MV-4-11 (cell line): ENCODE results near the gene MRPL37.
"Not testable (repeated sequence)": the region's sequence is repeated elsewhere in the genome, so short reads cannot be mapped to it uniquely, and the experiment has no call there.

Experiments
- DNase-seq: peaks from one replicate; lab custom pipeline; 2025; lab: John Stamatoyannopoulos, UW

The MRPL37 gene

DNA sequence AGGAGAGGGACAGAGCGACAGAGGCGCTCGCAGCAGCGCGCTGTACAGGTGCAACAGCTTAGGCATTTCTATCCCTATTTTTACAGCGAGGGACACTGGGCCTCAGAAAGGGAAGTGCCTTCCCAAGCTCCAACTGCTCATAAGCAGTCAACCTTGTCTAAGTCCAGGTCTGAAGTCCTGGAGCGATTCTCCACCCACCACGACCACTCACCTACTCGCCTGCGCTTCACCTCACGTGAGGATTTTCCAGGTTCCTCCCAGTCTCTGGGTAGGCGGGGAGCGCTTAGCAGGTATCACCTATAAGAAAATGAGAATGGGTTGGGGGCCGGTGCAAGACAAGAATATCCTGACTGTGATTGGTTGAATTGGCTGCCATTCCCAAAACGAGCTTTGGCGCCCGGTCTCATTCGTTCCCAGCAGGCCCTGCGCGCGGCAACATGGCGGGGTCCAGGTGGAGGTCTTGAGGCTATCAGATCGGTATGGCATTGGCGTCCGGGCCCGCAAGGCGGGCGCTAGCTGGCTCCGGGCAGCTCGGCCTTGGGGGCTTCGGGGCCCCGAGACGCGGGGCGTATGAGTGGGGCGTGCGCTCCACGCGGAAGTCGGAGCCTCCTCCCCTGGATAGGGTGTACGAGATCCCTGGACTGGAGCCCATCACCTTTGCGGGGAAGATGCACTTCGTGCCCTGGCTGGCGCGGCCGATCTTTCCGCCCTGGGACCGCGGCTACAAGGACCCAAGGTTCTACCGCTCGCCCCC is at the start of gene MRPL37, which contains the start of gene CYB5RL:
TSS of gene MRPL37 (plus strand) at position 403 of the 754 bp plus-strand sequence. CDS start at position 480, 77 bp downstream.
TSS of gene CYB5RL (minus strand) at position 266 of the 754 bp plus-strand sequence. CDS start 4,414 bp downstream, outside the sequence.
- DNase-seq, result peak; percentile 91

DNA sequence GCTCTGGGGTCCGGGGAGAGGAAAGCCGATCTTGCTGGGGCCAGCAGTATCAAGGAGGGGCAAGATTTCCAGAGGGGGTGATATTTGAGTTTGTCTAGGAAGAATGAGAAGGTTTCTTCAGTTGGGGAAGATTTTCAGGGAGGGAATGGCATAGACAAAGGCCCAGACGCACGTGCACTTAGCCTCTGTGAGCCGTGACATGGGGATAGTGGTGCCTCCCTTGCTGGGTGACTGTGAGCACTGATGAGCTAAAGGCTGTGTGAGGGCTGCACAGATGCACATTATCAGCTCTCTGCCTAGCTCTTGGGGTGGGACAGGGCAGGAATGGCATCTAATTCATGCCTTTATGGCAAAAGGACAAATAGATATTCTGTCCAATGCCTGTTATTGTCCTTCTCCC is 49.0 kb upstream of the MRPL37 start:
- no peak for DNase-seq

DNA sequence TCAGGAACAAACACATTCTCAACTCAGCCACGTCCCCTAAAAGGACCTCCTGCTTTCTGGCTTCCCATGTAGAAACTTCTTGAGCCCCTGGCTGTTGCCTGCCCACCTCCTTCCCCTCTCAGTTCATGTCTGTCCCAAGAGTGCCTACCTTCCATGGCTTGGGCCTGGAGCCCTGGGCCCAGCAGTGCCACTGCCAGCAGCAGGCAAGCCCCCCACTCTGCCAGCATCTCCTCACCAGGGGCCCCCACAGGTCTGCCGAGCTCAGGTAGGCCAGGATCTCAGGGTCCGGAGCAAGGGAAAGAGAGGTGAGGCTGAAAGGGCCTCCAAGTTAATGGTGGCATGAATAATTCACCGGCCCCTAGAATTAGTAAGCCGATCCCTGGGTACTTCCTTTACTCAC is 47.3 kb upstream of the MRPL37 start, which contains the start of gene CDCP2:
TSS of gene CDCP2 (minus strand) at position 305 of the 400 bp plus-strand sequence. CDS start at position 227, 78 bp downstream.
- DNase-seq, result no peak

DNA sequence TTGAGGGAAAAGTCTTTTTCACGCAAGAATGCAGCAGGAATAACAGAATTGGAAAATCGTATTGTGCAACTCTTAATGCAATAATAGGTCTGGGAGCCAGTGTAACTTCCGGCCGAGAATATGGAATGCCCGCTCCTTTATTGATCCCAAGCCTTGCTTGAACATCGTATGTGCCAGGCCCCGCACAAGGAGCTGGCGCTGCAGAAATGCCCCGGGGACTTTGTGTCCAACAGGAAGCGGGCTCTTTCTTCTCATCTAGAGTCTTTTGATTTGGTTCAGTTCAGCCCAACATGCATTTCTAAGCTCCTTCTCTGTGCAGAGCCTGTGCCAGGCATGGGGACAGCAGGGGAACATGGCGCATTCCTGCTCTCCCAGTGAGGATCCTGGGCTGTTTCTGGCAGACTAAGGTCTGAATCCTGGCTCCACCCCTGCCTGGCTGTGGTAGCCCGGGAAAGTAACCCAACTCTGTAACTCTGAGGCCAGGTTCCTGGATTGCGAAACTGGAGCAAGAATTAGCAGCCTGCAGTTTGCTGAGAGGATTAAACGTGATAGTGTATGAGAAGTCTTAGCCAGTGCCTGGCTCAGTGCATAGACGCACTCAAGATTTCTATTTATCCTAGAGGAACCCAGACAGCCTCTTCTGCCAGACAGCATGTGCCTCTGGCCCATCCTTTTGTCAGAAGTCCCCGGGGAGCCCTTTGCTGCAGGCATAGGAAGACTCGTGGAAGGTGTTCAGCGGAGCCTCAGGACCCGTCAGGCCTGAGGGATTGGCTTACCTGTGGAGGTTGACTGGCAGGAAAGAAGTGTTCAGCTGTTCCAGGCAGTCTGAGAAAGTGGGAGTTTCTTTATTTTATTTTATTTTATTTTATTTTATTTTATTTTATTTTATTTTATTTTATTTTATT is 46.2 kb upstream of the MRPL37 start:
- peak; percentile 83 for DNase-seq

DNA sequence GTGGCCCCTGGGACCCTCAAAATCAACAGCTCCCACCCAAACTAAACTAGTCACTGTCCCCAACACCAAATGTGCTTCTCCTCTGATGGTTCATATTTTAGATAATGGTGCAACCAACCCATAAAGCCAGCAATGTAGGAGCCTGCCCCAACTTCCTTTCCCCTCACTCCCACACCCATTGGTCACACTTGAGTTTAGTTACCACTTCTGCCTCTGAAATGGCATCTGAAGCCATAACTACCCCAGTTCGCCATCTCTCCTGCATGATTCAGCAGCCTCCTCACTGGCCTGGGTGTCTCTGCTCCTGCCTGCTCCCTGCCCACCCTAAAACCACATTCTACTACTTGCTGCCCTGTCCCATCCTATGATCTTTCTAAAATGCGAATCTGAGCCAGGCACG is 43.8 kb upstream of the MRPL37 start:
- peak; percentile 65 for DNase-seq

DNA sequence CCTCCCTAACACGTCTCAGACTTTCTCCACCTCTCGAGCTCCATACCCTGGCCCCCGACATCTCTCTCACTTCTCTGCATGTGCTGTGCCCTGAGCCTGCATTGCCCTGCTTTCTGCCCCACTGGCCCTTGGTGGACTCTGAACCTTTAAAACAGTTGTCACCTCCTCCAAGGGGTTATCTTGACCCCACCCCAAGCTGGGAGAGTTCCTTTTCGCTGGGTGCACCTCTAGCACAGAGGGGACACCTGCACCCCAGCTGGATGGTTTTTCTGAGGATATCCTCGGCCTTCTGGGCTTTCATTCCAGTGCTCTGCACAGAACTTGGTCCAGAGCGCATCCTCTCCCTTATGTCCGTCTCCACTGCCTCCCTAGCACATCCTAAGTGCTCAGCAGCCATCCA is 43.0 kb upstream of the MRPL37 start:
- no peak for DNase-seq

DNA sequence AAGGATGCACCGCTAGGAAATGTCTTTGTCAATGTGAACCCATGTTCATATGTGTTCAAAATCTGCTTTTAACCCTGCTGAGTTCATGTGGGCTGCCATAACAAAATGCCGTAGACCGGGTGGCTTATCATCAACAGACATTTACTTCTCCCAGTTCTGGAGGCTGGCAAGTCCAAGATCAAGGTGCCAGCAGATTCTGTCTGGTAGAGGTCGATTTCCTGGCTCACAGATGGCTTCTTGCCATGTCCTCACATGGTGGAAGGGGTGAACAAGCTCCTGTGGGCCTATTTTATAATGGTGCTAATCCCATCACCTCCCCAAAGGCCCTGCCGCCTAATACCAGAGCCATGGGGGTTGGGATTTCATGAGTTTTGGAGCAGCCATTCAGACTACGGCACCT is 42.6 kb upstream of the MRPL37 start:
- no peak for DNase-seq

DNA sequence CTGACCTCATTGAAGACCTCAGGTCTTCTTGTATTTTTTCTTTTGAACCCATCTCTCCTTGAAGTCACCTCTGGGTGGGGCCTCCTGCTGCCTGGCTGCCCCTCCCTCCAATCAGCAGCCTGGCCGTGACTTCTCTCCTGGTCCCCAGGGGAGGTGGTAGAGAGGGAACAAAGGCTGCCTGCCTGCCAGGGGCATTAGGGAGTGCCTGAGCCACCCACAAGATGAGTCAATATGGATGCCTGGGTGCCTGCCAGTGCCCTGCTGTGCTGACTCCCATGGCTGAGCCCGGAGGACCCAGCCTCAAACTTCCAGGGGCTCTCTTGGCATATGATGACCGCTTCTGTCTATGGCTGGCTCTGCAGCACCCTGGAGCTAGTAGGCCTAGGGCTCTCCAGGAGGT is 41.9 kb upstream of the MRPL37 start:
- no peak for DNase-seq

DNA sequence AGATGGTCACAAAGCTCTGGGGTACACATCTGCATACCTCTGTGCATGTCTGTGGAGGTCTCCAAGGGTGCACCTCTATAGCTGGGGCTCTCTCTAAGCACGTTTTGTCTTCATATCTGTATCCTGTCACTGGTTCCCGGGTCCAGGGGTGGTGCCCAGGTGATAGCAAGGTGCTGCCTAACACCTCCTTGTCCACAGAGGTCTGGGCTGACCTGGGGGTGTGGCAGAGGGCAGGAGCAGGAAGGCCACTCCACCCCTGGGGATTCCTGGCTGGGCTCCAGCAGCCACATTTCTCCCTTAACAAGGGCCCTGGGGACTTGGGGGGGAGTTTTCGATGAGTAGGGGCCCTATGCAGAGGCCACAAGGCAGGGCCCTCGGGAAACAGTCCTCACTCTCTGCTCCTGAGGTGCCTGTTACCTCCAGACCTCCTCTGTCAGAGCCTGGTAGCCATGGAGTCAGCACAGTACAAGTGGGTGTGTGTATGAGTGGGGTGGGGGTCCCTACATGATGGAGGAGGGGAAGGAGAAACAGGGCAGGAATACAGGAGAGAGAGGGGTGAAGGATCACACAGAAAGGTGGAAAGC is 40.1 kb upstream of the MRPL37 start:
- no peak for DNase-seq

DNA sequence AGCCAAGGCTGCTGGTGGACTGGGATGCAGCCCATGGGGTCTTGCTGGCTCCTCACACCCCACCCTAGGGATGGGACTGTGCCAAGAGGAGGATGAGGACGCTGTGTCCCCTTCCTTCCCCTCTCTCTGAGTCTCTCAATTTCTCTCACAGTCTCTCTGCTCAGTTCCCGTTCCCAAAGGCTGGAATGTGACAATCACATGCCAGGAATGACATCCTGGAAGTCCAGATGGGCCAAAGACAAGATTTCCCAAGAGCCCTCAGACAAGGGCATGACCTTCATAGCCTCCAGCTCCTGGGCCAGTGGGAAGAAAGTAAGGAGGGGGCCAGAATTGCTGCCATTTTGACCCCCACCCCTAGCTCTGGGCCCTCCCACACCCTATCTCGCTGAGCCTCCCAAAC is 39.6 kb upstream of the MRPL37 start:
- DNase-seq, result no peak

DNA sequence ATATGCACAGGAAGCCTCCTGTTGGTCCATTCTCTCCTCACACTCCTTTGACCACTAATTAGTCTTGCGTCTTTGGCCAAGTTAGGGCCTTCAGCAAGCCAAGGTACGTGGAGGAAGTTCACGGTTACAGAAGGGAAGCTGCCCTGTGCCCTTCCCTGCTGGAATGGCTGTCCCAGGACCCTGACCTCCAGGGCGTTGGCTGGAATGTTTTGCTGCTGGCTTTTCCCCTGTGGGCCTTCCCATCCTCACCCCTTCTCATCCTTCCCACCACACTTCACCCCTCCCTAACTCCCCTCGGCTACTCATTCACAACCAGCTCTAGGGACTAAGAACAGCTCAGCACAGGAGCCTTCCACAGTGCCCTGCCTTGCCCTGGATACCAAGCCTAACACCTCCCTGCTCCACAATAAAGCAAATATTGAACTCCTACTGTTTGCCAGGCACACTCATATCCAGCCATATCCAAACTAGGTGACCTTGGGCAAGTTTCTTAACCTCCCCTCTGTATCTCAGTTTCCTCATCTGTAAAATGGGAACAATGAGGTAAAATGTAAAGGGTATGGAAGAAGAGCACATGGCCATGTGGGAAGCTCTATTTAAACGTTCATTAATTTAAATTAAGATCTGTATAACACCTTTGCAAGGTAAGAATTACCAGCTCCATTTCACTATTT is 38.3 kb upstream of the MRPL37 start:
- DNase-seq, result no peak

DNA sequence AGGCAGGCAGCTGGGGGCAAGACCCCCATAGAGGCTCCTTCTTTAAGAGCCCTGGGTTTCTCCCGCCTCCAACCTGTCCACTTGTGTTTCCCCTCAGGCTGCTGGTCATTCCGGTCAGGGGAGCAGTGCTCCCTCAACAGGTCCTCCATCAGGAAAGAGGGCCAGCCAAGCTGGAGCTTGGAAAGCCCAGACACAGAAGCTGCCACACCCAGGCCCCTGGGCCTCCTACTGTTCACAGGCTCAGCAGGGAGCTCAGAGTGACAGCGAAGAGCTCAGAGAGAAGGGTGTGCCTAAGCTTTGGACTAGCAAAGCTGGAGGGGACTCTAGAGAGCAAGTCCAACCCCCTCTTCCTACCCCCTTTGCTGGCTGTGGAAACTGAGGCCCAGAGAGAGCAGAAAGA is 36.9 kb upstream of the MRPL37 start:
- DNase-seq, result no peak

DNA sequence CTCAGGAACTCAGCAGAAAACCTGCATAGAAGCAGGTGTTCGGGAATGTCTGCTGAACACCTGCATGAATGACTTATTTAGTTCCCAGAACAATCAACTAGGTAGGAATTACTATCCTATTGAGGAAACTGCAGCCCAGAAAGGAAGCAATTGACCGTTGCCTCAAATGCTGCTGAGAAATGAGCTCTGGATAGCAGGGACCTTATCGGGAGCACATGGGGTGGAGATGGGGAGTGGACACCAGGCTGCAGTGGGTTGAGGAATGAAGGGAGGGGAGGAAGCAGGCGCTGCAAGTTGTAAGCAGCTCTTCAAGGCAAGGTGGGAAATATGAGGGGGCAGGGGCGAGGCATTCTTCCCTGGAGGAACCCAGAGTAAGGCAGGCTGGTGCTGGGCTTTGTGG is 36.4 kb upstream of the MRPL37 start:
- no peak for DNase-seq

DNA sequence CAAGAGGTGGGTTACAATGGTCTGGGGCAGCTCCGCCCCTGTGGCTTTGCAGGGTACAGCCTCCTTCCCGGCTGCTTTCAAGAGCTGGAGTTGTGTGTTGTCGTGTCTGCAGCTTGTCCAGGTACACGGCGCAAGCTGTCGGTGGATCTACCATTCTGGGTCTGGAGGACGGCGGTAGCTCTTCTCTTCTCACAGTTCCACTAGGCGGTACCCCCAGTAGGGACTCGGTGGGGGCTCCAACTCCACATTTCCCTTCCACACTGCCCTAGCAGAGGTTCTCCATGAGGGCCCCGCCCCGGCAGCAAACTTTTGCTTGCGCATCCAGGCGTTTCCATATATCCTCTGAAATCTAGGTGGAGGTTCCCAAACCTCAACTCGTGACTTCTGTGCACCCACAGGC is 34.8 kb upstream of the MRPL37 start:
- no peak for DNase-seq

DNA sequence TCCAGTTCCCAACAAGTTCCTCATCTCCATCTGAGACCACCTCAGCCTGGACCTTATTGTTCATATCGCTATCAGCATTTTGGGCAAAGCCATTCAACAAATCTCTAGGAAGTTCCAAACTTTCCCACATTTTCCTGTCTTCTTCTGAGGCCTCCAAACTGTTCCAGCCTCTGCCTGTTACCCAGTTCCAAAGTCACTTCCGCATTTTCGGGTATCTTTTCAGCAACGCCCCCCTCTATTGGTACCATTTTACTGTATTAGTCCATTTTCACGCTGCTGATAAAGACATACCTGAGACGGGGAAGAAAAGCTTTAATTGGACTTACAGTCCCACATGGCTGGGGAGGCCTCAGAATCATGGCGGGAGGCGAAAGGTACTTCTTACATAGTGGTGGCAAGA is 33.6 kb upstream of the MRPL37 start:
- DNase-seq, result not testable (repeated sequence)

DNA sequence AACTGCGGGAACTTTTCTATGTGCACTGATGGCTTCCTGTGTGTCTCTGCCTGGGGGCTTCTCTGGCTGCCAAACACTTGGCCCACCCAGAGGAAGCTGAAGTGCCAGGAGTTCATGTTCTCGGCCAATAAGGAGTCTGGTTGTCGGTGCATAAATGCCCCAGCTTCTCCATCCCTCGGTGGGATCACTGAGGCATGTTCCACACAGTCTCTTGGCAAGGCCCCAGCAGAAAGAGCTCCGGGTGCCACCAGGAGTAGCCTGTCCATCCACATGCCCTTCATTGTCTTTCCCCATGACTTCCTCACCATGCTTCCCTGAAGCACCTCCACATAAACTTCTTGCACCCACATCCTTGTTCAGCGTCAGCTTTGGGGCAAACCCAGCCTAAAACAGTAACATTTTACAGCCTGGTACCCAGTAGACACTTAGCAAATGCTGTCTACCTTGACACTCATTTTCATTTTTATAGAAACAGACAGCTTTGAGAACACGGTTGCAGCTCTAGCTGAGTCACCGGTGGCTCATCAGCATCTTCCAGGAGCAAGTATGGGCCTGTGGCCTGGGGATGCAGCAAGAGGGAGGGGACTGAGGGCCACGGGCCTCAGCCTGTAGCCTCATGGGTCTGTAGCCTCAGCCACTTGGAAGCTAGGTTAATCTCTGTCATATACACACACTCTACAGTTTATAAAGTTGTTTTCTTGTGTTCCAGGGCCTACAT is 32.4 kb upstream of the MRPL37 start:
- DNase-seq, result no peak

DNA sequence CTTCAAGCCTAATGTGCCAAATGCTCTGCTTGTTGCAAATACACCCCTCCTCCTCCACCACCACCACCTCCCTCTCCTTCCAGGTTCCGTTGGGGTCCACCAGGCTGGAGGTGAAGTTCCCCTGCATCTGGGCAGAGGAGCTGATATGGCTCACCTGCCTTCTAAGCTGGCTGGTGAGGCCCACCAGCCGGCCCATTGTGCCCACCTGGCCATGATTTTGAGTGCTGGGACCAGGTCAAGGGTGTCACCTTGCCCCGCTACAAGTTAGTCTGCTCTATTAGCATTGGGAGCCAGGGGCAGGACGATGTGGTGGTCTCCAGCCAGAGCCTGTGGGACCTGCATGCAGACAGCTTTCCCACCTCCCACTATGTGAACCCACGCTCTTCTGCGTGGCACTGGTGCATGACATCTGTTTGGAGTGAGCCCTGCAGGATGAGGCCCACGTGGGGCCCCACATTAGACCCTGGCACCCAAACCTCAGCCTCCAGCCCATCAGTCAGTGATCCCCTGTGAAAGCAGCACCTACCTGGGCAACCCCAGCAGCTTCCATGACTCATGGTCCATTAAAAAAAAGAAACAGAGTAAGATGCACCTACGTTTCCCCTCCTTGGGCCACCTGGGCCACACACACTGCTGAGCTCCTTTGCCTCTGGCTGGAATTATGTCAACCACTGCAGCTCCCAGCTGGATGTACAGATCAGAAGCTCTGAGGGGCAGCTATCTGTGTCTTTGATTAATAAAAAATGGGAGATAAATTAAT is 31.6 kb upstream of the MRPL37 start:
- DNase-seq, result no peak

DNA sequence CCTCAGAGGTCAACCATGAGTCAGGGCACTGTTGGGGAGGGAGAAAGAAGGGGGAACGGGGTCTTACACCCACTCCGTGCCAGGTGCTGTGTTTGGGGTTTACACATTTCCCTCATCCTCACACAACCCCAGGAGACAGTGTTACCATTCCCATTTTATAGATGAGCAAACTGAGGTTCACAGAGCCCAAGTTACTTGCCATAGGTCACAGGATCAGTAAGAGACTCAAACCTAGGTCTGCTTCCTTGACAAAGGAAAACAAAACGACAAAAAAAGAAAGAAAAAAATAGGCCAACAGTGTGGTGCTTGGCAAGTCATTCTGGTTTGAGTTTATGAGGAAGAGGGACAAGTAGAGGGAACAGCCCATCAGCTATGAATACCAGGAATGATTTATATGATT is 30.9 kb upstream of the MRPL37 start:
- DNase-seq, result no peak

DNA sequence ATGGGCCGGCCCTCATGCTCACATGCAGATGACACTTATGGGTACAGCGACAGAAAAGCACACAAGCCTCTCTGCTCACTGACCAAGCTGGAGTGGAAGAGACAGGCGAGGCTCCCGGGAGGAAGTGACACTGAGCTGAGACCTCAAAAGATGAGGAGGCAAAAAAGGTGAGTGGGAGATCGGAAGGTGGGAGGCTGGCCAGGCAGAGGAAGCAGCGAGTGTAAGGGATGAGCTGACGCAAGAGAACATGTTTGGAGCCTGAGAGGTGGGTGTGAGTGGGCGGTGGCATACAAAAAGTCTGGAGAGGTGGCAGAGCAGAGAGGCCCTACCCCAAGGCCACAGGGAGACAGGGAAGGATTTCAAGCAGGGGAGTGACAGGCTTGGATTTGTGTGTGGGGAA is 29.0 kb upstream of the MRPL37 start:
- DNase-seq, result no peak

DNA sequence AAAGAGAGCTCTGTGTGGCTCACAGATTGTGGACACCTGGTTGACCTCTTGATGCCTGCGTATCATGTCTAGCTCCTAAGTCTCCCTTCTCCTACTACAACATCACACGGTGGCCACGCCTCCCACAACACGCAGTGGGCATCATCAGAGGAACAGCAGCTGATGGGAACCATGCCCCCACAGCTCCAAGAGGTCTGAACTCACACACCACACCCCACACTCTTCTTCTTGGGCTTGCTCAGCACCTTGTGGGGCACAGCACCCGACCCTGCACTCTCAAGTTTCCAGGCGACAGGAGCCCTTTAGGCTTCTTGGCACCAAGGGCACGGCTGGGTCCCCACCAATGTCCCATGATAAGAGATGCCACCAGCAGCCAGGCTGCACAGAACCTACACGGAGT is 28.4 kb upstream of the MRPL37 start:
- no peak for DNase-seq
